Measurements from ENCODE around the gene CYP46A1.

- no peak for TF ChIP-seq EZH2 (IDR thresholded peaks at IDR 0.05; ENCODE audit: low read depth)
- TF ChIP-seq, protein P1, sequence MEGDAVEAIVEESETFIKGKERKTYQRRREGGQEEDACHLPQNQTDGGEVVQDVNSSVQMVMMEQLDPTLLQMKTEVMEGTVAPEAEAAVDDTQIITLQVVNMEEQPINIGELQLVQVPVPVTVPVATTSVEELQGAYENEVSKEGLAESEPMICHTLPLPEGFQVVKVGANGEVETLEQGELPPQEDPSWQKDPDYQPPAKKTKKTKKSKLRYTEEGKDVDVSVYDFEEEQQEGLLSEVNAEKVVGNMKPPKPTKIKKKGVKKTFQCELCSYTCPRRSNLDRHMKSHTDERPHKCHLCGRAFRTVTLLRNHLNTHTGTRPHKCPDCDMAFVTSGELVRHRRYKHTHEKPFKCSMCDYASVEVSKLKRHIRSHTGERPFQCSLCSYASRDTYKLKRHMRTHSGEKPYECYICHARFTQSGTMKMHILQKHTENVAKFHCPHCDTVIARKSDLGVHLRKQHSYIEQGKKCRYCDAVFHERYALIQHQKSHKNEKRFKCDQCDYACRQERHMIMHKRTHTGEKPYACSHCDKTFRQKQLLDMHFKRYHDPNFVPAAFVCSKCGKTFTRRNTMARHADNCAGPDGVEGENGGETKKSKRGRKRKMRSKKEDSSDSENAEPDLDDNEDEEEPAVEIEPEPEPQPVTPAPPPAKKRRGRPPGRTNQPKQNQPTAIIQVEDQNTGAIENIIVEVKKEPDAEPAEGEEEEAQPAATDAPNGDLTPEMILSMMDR (conservative IDR thresholded peaks at IDR 0.05), result no peak
These were observed 2.8 kb upstream of the CYP46A1 start for GRCh38 chr14:99681101-99681831.
